Lower leg skin (tissue), 3 donors: ENCODE data around the gene KIDINS220.

ENCODE experiments used
- POLR2A ChIP-seq, 2 donors: fragments of 450-650 bp; IDR thresholded peaks; one replicate each; pipeline ENCODE4 v1.6.1; 2016 to 2017; ENCODE audit warnings: antibody characterized with exemption in 2 of 2, mild to moderate bottlenecking in 1 of 2, moderate library complexity in 1 of 2
- TF ChIP-seq, protein P1 (sequence below), 3 donors: fragments of 450-650 bp; IDR thresholded peaks; one replicate each; pipeline ENCODE4 v1.5.1; 2016; ENCODE audit warnings: antibody characterized with exemption in 3 of 3, mild to moderate bottlenecking in 3 of 3, moderate library complexity in 2 of 3

DNA sequence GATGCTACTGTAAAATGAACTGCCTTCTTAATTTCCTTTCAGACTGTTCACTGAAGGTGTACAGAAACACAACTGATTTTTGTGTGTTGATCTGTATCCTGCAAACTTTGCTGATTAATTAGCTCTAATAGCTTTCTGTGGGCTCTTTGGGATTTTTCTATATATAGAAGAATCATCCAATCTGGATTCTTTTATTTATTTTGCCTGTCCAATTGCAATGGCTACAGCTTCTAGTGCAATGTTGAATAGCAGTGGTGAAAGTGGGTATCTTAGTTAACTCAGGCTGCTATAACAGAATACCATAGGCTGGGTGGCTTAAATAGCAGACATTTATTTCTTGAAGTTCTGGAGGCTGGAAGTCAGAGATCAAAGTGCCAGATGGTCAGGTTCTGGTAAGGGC, 81.2 kb downstream of the KIDINS220 start:
- TF ChIP-seq, protein P1, sequence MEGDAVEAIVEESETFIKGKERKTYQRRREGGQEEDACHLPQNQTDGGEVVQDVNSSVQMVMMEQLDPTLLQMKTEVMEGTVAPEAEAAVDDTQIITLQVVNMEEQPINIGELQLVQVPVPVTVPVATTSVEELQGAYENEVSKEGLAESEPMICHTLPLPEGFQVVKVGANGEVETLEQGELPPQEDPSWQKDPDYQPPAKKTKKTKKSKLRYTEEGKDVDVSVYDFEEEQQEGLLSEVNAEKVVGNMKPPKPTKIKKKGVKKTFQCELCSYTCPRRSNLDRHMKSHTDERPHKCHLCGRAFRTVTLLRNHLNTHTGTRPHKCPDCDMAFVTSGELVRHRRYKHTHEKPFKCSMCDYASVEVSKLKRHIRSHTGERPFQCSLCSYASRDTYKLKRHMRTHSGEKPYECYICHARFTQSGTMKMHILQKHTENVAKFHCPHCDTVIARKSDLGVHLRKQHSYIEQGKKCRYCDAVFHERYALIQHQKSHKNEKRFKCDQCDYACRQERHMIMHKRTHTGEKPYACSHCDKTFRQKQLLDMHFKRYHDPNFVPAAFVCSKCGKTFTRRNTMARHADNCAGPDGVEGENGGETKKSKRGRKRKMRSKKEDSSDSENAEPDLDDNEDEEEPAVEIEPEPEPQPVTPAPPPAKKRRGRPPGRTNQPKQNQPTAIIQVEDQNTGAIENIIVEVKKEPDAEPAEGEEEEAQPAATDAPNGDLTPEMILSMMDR (IDR thresholded peaks at IDR 0.05): no peak
- TF ChIP-seq POLR2A (IDR thresholded peaks at IDR 0.05): no peak
